B cell (primary cell): ENCODE measurements around the gene STAG1. TPM values are rescaled to one million over a fixed set of nuclear protein-coding genes. Genes with fewer than 3 reads are reported as not detected.

Source experiments
- ATAC-seq: fragments of 200-7000 bp; cut with Tn5 transposase; one replicate; pipeline ENCODE4 v1.10.0; 2021; ENCODE audit warnings: low read depth, mild to moderate bottlenecking, moderate number of reproducible peaks, moderate library complexity
- CTCF ChIA-PET: fragments of 350-600 bp; sonication (Branson Sonifier 250); formaldehyde crosslinking; loops from one replicate; lab custom pipeline; 2021; ENCODE audit warnings: antibody characterized with exemption, inconsistent platforms; lab: Charles Lee
- POLR2A ChIA-PET: fragments of 350-600 bp; sonication (Branson Sonifier 250); formaldehyde crosslinking; loops from one replicate; lab custom pipeline; 2021; ENCODE audit warnings: antibody characterized with exemption; lab: Charles Lee
- DNase-seq: peaks from one replicate; pipeline ENCODE4 v3.0.0; 2013
- H2AFZ ChIP-seq: 2 replicates; pipeline ENCODE4 v1.6.1; 2012; ENCODE audit warnings: mild to moderate bottlenecking, low read depth, low read length; ENCODE audit not compliant: insufficient read depth, poor library complexity, severe bottlenecking
- H3K27ac ChIP-seq, 2 donors: 1 replicate in 1 of 2; 2 replicates in 1 of 2; pipeline ENCODE4 v1.5.1; 2012 to 2013; ENCODE audit warnings: low read length in 2 of 2, mild to moderate bottlenecking in 2 of 2, moderate library complexity in 1 of 2
- H3K27me3 ChIP-seq, 4 experiments: fragments of 200-600 bp in 1 of 4; sonication (generic) in 1 of 4; replicated peaks in 1 of 4; 1 replicate in 2 of 4; 2 replicates in 2 of 4; pipeline versions ENCODE4 v1.6.1 to v1.7.0; 2013 to 2016; ENCODE audit warnings: low read length in 3 of 4, mild to moderate bottlenecking in 2 of 4, mixed read lengths in 1 of 4, moderate library complexity in 1 of 4; ENCODE audit not compliant: insufficient read depth in 4 of 4, control insufficient read depth in 3 of 4; ENCODE audit errors: control extremely low read depth in 1 of 4
- H3K36me3 ChIP-seq, 2 experiments: replicated peaks in 1 of 2; 1 replicate in 1 of 2; 2 replicates in 1 of 2; pipeline versions ENCODE4 v1.6.1 to v1.7.1; 2013; ENCODE audit warnings: low read length in 1 of 2; ENCODE audit not compliant: insufficient read depth in 2 of 2, control insufficient read depth in 1 of 2; ENCODE audit errors: control extremely low read depth in 1 of 2, extremely low read depth in 1 of 2
- H3K4me1 ChIP-seq, 2 donors: fragments of 200-600 bp in 1 of 2; sonication (generic) in 1 of 2; 1 replicate in 1 of 2; 2 replicates in 1 of 2; pipeline versions ENCODE4 v1.5.1 to v1.6.1; 2013 to 2017; ENCODE audit warnings: low read length in 2 of 2; ENCODE audit not compliant: control insufficient read depth in 2 of 2, insufficient read depth in 2 of 2
- H3K4me2 ChIP-seq: replicated peaks from 2 replicates; pipeline ENCODE3; 2012; ENCODE audit warnings: mild to moderate bottlenecking, low read depth, low read length; ENCODE audit not compliant: poor library complexity, severe bottlenecking
- H3K4me3 ChIP-seq, 5 experiments: fragments of 200-600 bp in 1 of 5; sonication (generic) in 1 of 5; 1 replicate in 3 of 5; 2 replicates in 2 of 5; pipeline versions ENCODE4 v1.5.1 to v1.7.0; 2011 to 2016; ENCODE audit warnings: low read length in 4 of 5, mild to moderate bottlenecking in 4 of 5, low read depth in 2 of 5, control low read depth in 1 of 5, moderate library complexity in 1 of 5; ENCODE audit not compliant: insufficient read depth in 1 of 5; ENCODE audit errors: control extremely low read depth in 1 of 5, extremely low read depth in 1 of 5
- H3K79me2 ChIP-seq: fragments of 200-600 bp; sonication (generic); one replicate; pipeline ENCODE4 v1.6.0; 2016; ENCODE audit warnings: low read length; ENCODE audit not compliant: control insufficient read depth, insufficient read depth
- H3K9ac ChIP-seq: fragments of 200-600 bp; sonication (generic); 2 replicates; pipeline ENCODE4 v1.6.1; 2017; ENCODE audit warnings: mild to moderate bottlenecking, low read length, moderate library complexity
- H3K9me3 ChIP-seq, 3 donors: one replicate each; pipeline versions ENCODE4 v1.6.1 to v1.7.1; 2013; ENCODE audit warnings: low read length in 2 of 3; ENCODE audit not compliant: control insufficient read depth in 2 of 3, insufficient read depth in 1 of 3; ENCODE audit errors: control extremely low read depth in 1 of 3
- H4K20me1 ChIP-seq: 2 replicates; pipeline ENCODE4 v1.6.0; 2012; ENCODE audit warnings: mild to moderate bottlenecking, low read length; ENCODE audit not compliant: insufficient read depth, control insufficient read depth, poor library complexity, severe bottlenecking
- H3K27ac Mint-ChIP-seq: one replicate; pipeline ENCODE4 v1.8.0; 2021; ENCODE audit warnings: mixed read lengths
- H3K27me3 Mint-ChIP-seq: one replicate; pipeline ENCODE4 v1.8.0; 2021; ENCODE audit warnings: mixed read lengths
- H3K4me1 Mint-ChIP-seq: one replicate; pipeline ENCODE4 v1.8.0; 2021; ENCODE audit warnings: mixed read lengths
- H3K4me3 Mint-ChIP-seq: one replicate; pipeline ENCODE4 v1.8.0; 2021; ENCODE audit warnings: mixed read lengths
- H3K9me3 Mint-ChIP-seq: one replicate; pipeline ENCODE4 v1.8.0; 2022; ENCODE audit warnings: mixed read lengths; ENCODE audit not compliant: insufficient read depth
- EZH2 ChIP-seq: IDR thresholded peaks from 2 replicates; pipeline ENCODE4 v1.6.1; 2012; ENCODE audit warnings: borderline replicate concordance, low read depth, mild to moderate bottlenecking, moderate library complexity, low read length; ENCODE audit not compliant: insufficient read depth, poor library complexity, severe bottlenecking
- WGBS: methylation state at CpG from one replicate; pipeline ENCODE4 v1.1.5; 2013; ENCODE audit warnings: missing lambda C conversion rate; ENCODE audit not compliant: insufficient coverage; 5-methylcytosine and 5-hydroxymethylcytosine counted together
- intact Hi-C: fragments of 100-400 bp; cut with micrococcal nuclease; formaldehyde crosslinking; loops from one replicate; pipeline ENCODE4 v1.10.0; 2022
- polyA plus RNA-seq: library from polyadenylated mRNA; depleted of rRNA; stranded (reverse); fragments of >200 nt; gene quantifications from 2 replicates; pipeline ENCODE4 v1.2.3, GENCODE V29; 2012
- total RNA-seq, 2 donors: library from RNA; stranded (reverse); fragments of 120-200 nt in 1 of 2; gene quantifications; 1 replicate in 1 of 2; 2 replicates in 1 of 2; pipeline versions ENCODE4 v1.2.3 to v1.2.4, GENCODE V29; 2013 to 2022
- TF ChIP-seq, protein P1 (sequence below): fragments of 200-600 bp; IDR thresholded peaks from one replicate; pipeline ENCODE4 v1.8.0; 2022; ENCODE audit warnings: antibody characterized with exemption, mild to moderate bottlenecking

Gene STAG1
- total and polyA plus RNA-seq, 2 donors (not counting 1 experiment from before 2014, with no cell fraction given) = 9.2 to 77.0 TPM

DNA sequence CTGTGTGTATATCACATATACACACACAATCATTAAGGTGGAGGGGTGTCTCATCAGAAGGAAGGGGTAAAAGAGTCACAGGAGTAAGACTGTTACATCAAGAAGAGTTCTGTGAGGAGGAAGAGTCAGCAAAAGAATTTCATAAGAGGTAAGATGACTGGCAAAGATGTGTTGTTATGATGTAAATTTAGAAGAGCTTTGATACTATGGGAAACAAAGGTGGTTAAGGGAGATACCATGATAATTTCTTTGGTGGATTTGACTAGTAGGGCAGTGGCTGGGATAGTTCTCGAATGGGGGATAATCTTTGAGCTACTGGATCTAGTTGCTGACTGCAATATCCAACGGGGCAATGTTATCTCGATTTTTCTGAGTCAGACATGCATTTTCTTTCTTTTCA, 61.6 kb downstream of the STAG1 start:
- no peak overlapping the region for H3K27ac Mint-ChIP-seq
- peaks cover 22% of the 10 kb centered on the region for H4K20me1 ChIP-seq
- WGBS = 100% methylated on average over 3 of the region's 3 CpGs
- no peak overlapping the region for H2AFZ ChIP-seq
- no peak overlapping the region for H3K9ac ChIP-seq
- H3K27ac ChIP-seq = no peak overlapping the region
- DNase-seq = no peak
- no peaks in the 10 kb centered on the region for H3K4me1 ChIP-seq
- no peak for ATAC-seq
- no peaks in the 10 kb centered on the region for H3K27me3 Mint-ChIP-seq
- peaks cover 35% of the 10 kb centered on the region for H3K4me1 Mint-ChIP-seq
- H3K9me3 ChIP-seq = peaks cover 0 to 25% (median 25%) of the 10 kb centered on the region in 3 donors
- H3K4me2 ChIP-seq = no peak overlapping the region
- ChIA-PET POLR2A (no interaction called here), CTCF (no interaction called here)
- H3K4me3 Mint-ChIP-seq = no peak overlapping the region
- H3K27me3 ChIP-seq = no peaks in the 10 kb centered on the region
- H3K9me3 Mint-ChIP-seq = no peaks in the 10 kb centered on the region
- no peak overlapping the region for H3K4me3 ChIP-seq
- intact Hi-C loops = no loop called here
- no peak for TF ChIP-seq EZH2
- TF ChIP-seq, protein P1, sequence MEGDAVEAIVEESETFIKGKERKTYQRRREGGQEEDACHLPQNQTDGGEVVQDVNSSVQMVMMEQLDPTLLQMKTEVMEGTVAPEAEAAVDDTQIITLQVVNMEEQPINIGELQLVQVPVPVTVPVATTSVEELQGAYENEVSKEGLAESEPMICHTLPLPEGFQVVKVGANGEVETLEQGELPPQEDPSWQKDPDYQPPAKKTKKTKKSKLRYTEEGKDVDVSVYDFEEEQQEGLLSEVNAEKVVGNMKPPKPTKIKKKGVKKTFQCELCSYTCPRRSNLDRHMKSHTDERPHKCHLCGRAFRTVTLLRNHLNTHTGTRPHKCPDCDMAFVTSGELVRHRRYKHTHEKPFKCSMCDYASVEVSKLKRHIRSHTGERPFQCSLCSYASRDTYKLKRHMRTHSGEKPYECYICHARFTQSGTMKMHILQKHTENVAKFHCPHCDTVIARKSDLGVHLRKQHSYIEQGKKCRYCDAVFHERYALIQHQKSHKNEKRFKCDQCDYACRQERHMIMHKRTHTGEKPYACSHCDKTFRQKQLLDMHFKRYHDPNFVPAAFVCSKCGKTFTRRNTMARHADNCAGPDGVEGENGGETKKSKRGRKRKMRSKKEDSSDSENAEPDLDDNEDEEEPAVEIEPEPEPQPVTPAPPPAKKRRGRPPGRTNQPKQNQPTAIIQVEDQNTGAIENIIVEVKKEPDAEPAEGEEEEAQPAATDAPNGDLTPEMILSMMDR = no peak
- peaks cover 83% of the 10 kb centered on the region for H3K79me2 ChIP-seq
- H3K36me3 ChIP-seq = no peaks in the 10 kb centered on the region

DNA sequence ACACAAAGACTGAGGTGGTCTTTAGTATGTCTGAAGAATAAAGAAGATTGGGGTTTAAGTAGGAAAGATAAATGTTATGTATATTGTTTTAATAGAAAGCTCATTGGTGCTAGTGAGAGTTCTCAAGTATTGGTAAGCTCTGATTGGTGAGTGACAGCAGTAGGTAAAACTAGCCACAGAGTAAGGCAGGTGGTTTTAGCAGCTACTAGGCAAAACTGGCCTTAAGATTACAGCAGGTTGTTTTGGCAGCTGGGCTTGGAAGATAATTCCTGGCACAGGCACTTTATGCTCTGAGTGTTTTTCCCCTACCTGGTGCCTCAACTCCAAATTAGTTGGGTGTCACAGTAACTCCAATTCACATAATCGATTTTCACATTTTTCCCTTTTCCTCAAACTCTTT, 66.3 kb downstream of the STAG1 start:
- DNase-seq (no peak), ATAC-seq (no peak)
- Histone ChIP-seq H3K79me2 (peaks cover 78% of the 10 kb centered on the region), H4K20me1 (peaks cover 25% of the 10 kb centered on the region), H3K4me2 (no peak overlapping the region), H3K4me3 (no peak overlapping the region), H3K9ac (no peak overlapping the region), H3K4me1 (no peaks in the 10 kb centered on the region), H3K27ac (no peak overlapping the region), H2AFZ (no peak overlapping the region), H3K27me3 (no peaks in the 10 kb centered on the region), H3K9me3 (peaks cover 0 to 3% (median 0%) of the 10 kb centered on the region in 3 donors), H3K36me3 (no peaks in the 10 kb centered on the region)
- no CpG with 5 or more reads among the region's 1 CpG for WGBS
- H3K4me3 Mint-ChIP-seq = no peak overlapping the region
- H3K27ac Mint-ChIP-seq = no peak overlapping the region
- H3K4me1 Mint-ChIP-seq = peaks cover 40% of the 10 kb centered on the region
- ChIA-PET POLR2A (no interaction called here), CTCF (no interaction called here)
- no peaks in the 10 kb centered on the region for H3K27me3 Mint-ChIP-seq
- intact Hi-C loops = no loop called here
- TF ChIP-seq, protein P1 = no peak
- no peak for TF ChIP-seq EZH2
- H3K9me3 Mint-ChIP-seq = peaks cover 2% of the 10 kb centered on the region
